Measurements from ENCODE around the gene SEC16B. TPM values are rescaled to one million over a fixed set of nuclear protein-coding genes. Genes with fewer than 3 reads are reported as not detected.
A peak's percentile ranks its signal among the peaks of the same experiment; 100 is the strongest.

Gene SEC16B
- total and polyA plus RNA-seq, 2 experiments from 2014 or later = 1.8 to 1.9 TPM

- peak; percentile 68 for DNase-seq
- Histone ChIP-seq H3F3A (ENCODE audit: insufficient read depth) (peaks cover 14% of the 10 kb centered on the region; the same call in 1 of the 2 replicates), H3K27ac (peak overlapping the region; percentile 90), H3K36me3 (ENCODE audit: low read depth) (no peaks in the 10 kb centered on the region), H2AFZ (peak overlapping the region; percentile 88), H3K79me2 (ENCODE audit: insufficient read depth) (no peaks in the 10 kb centered on the region), H3K9me2 (ENCODE audit: insufficient read depth) (no peaks in the 10 kb centered on the region), H3K4me2 (ENCODE audit: unreplicated experiment) (peak overlapping the region; percentile 79), H4K20me1 (ENCODE audit: insufficient read depth) (no peaks in the 10 kb centered on the region), H3K4me3 (peak overlapping the region; percentile 59), H3K9ac (peak overlapping the region; percentile 85), H3K9me3 (ENCODE audit: low read depth) (no peaks in the 10 kb centered on the region), H3K4me1 (ENCODE audit: insufficient read depth) (peaks cover 19% of the 10 kb centered on the region), H3K27me3 (replicated peaks; ENCODE audit: insufficient read depth) (no peaks in the 10 kb centered on the region)
- in situ Hi-C loops (cut with MboI) = no loop called here
- 5 to 7% methylated on average over 3 of the region's 3 CpGs for WGBS, 2 experiments (ENCODE audit: low coverage in 1 of 2, low lambda C conversion rate in 2 of 2, missing lambda C conversion rate in 2 of 2)
- TF ChIP-seq EZH2phosphoT487 (IDR thresholded peaks at IDR 0.05; ENCODE audit: insufficient read depth, low read depth) (no peak), EZH2 (IDR thresholded peaks at IDR 0.05; ENCODE audit: insufficient read depth, poor library complexity, severe bottlenecking) (no peak)
Observed at GRCh38 chr1:177983482-177984135, 13.8 kb upstream of the SEC16B start.

- no peak for DNase-seq
- WGBS, 2 experiments (ENCODE audit: low coverage in 1 of 2, low lambda C conversion rate in 2 of 2, missing lambda C conversion rate in 2 of 2) = 59 to 61% methylated on average over 5 of the region's 5 CpGs
- no peaks in the 10 kb centered on the region for H3K36me3 ChIP-seq (ENCODE audit: low read depth)
- peak overlapping the region; percentile 59 for H3K4me3 ChIP-seq
- H3K79me2 ChIP-seq (ENCODE audit: insufficient read depth) = no peaks in the 10 kb centered on the region
- peak overlapping the region; percentile 85 for H3K9ac ChIP-seq
- H3K27me3 ChIP-seq (replicated peaks; ENCODE audit: insufficient read depth) = no peaks in the 10 kb centered on the region
- H3K9me3 ChIP-seq (ENCODE audit: low read depth) = no peaks in the 10 kb centered on the region
- peak overlapping the region; percentile 90 for H3K27ac ChIP-seq
- no peaks in the 10 kb centered on the region for H3K9me2 ChIP-seq (ENCODE audit: insufficient read depth)
- peak overlapping the region; percentile 88 for H2AFZ ChIP-seq
- no peaks in the 10 kb centered on the region for H4K20me1 ChIP-seq (ENCODE audit: insufficient read depth)
- peaks cover 14% of the 10 kb centered on the region; the same call in 1 of the 2 replicates for H3F3A ChIP-seq (ENCODE audit: insufficient read depth)
- TF ChIP-seq EZH2 (IDR thresholded peaks at IDR 0.05; ENCODE audit: insufficient read depth, poor library complexity, severe bottlenecking) (no peak), EZH2phosphoT487 (IDR thresholded peaks at IDR 0.05; ENCODE audit: insufficient read depth, low read depth) (no peak)
- H3K4me2 ChIP-seq (ENCODE audit: unreplicated experiment) = peak overlapping the region; percentile 79
- in situ Hi-C loops (cut with MboI) = no loop called here
- peaks cover 19% of the 10 kb centered on the region for H3K4me1 ChIP-seq (ENCODE audit: insufficient read depth)
Observed at GRCh38 chr1:177983077-177983476, 13.2 kb upstream of the SEC16B start.

- Histone ChIP-seq H2AFZ (no peak overlapping the region), H3K4me3 (no peak overlapping the region)
- 38 to 76% methylated on average over 1 of the region's 1 CpG for WGBS, 2 experiments (ENCODE audit: low coverage in 1 of 2, low lambda C conversion rate in 2 of 2, missing lambda C conversion rate in 2 of 2)
Observed at GRCh38 chr1:177981200-177981599, 11.3 kb upstream of the SEC16B start.

GRCh38 chr1:177979272-177979671 lies 9.4 kb upstream of the SEC16B start:
- TF ChIP-seq EZH2 (IDR thresholded peaks at IDR 0.05; ENCODE audit: insufficient read depth, poor library complexity, severe bottlenecking) = no peak
- no peak for TF ChIP-seq EZH2phosphoT487 (IDR thresholded peaks at IDR 0.05; ENCODE audit: insufficient read depth, low read depth)
- H3K4me3 ChIP-seq = no peak overlapping the region
- H3K4me2 ChIP-seq (ENCODE audit: unreplicated experiment) = no peak overlapping the region
- peaks cover 37% of the 10 kb centered on the region for H3K4me1 ChIP-seq (ENCODE audit: insufficient read depth)
- no peaks in the 10 kb centered on the region for H3K9me3 ChIP-seq (ENCODE audit: low read depth)
- no peaks in the 10 kb centered on the region for H4K20me1 ChIP-seq (ENCODE audit: insufficient read depth)
- H3K9me2 ChIP-seq (ENCODE audit: insufficient read depth) = no peaks in the 10 kb centered on the region
- no peak overlapping the region for H3K9ac ChIP-seq
- H3K27ac ChIP-seq = no peak overlapping the region
- no peaks in the 10 kb centered on the region for H3K27me3 ChIP-seq (replicated peaks; ENCODE audit: insufficient read depth)
- WGBS, 2 experiments (ENCODE audit: low coverage in 1 of 2, low lambda C conversion rate in 2 of 2, missing lambda C conversion rate in 2 of 2) = 100% methylated on average over 1 of the region's 1 CpG
- no peak for DNase-seq
- H3K36me3 ChIP-seq (ENCODE audit: low read depth) = no peaks in the 10 kb centered on the region
- in situ Hi-C loops (cut with MboI) = no loop called here
- H2AFZ ChIP-seq = no peak overlapping the region
- H3K79me2 ChIP-seq (ENCODE audit: insufficient read depth) = no peaks in the 10 kb centered on the region
- peaks cover 26% of the 10 kb centered on the region for H3F3A ChIP-seq (ENCODE audit: insufficient read depth)

More at GRCh38 chr1:177981200-177981599, 11.3 kb upstream of the SEC16B start:
- in situ Hi-C loops (cut with MboI) = no loop called here
- Histone ChIP-seq H3F3A (ENCODE audit: insufficient read depth) (peaks cover 19% of the 10 kb centered on the region), H3K9me3 (ENCODE audit: low read depth) (no peaks in the 10 kb centered on the region), H3K79me2 (ENCODE audit: insufficient read depth) (no peaks in the 10 kb centered on the region), H3K9ac (no peak overlapping the region), H3K36me3 (ENCODE audit: low read depth) (no peaks in the 10 kb centered on the region), H4K20me1 (ENCODE audit: insufficient read depth) (no peaks in the 10 kb centered on the region), H3K4me2 (ENCODE audit: unreplicated experiment) (no peak overlapping the region), H3K27ac (no peak overlapping the region), H3K9me2 (ENCODE audit: insufficient read depth) (no peaks in the 10 kb centered on the region), H3K27me3 (replicated peaks; ENCODE audit: insufficient read depth) (no peaks in the 10 kb centered on the region), H3K4me1 (ENCODE audit: insufficient read depth) (peaks cover 25% of the 10 kb centered on the region)
- TF ChIP-seq EZH2 (IDR thresholded peaks at IDR 0.05; ENCODE audit: insufficient read depth, poor library complexity, severe bottlenecking) (no peak), EZH2phosphoT487 (IDR thresholded peaks at IDR 0.05; ENCODE audit: insufficient read depth, low read depth) (no peak)
- no peak for DNase-seq

Measured in GM23248 (cell line).